Osteoblast (primary cell): Measurements from ENCODE around the gene RPN2. TPM values are rescaled to one million over a fixed set of nuclear protein-coding genes. Genes with fewer than 3 reads are reported as not detected.

Experiments
- DNase-seq: peaks from one replicate; pipeline ENCODE4 v3.0.0; 2011; ENCODE audit warnings: low spot score, mixed read lengths; ENCODE audit not compliant: insufficient read length; ENCODE audit errors: missing footprints
- H2AFZ ChIP-seq: 2 replicates; pipeline ENCODE4 v1.6.0; 2011; ENCODE audit warnings: mild to moderate bottlenecking, low read length
- H3K27ac ChIP-seq: 2 replicates; pipeline ENCODE4 v1.5.1; 2011; ENCODE audit warnings: mild to moderate bottlenecking, low read depth, low read length, moderate library complexity
- H3K27me3 ChIP-seq: 2 replicates; pipeline ENCODE4 v1.6.0; 2012; ENCODE audit warnings: mild to moderate bottlenecking, control low read depth, inconsistent platforms, low read length, moderate library complexity; ENCODE audit not compliant: insufficient read depth
- H3K36me3 ChIP-seq: 2 replicates; pipeline ENCODE4 v1.5.1; 2011; ENCODE audit warnings: mild to moderate bottlenecking, low read length, control low read depth, moderate library complexity; ENCODE audit not compliant: insufficient read depth
- H3K4me1 ChIP-seq: 2 replicates; pipeline ENCODE4 v1.5.1; 2011; ENCODE audit warnings: mild to moderate bottlenecking, low read length, control low read depth, moderate library complexity; ENCODE audit not compliant: insufficient read depth
- H3K4me2 ChIP-seq: 2 replicates; pipeline ENCODE4 v1.6.0; 2011; ENCODE audit warnings: mild to moderate bottlenecking, low read length; ENCODE audit not compliant: insufficient read depth
- H3K4me3 ChIP-seq: fragments of 200-600 bp; sonication (generic); 3 replicates; pipeline ENCODE4 v1.5.1; 2012; ENCODE audit warnings: mild to moderate bottlenecking, low read length, inconsistent platforms; ENCODE audit not compliant: insufficient read depth
- H3K79me2 ChIP-seq: 2 replicates; pipeline ENCODE4 v1.6.0; 2012; ENCODE audit warnings: mild to moderate bottlenecking, low read length, control low read depth, inconsistent platforms; ENCODE audit not compliant: insufficient read depth
- H3K9me3 ChIP-seq: 2 replicates; pipeline ENCODE4 v1.5.1; 2011; ENCODE audit warnings: low read depth, low read length, control low read depth
- H4K20me1 ChIP-seq: 2 replicates; pipeline ENCODE4 v1.6.0; 2012; ENCODE audit warnings: mild to moderate bottlenecking, low read length, control low read depth; ENCODE audit not compliant: insufficient read depth
- total RNA-seq: library from RNA; depleted of rRNA; stranded (reverse); fragments of >200 nt; gene quantifications from 2 replicates; pipeline ENCODE4 v1.2.3, GENCODE V29; 2012
- TF ChIP-seq, protein P1 (sequence below): IDR thresholded peaks from 2 replicates; pipeline ENCODE4 v1.5.1; 2011; ENCODE audit warnings: mild to moderate bottlenecking, low read depth, low read length, moderate library complexity; ENCODE audit errors: extremely low read depth

RPN2 gene
- total RNA-seq, 1 donor: 213 TPM

DNA sequence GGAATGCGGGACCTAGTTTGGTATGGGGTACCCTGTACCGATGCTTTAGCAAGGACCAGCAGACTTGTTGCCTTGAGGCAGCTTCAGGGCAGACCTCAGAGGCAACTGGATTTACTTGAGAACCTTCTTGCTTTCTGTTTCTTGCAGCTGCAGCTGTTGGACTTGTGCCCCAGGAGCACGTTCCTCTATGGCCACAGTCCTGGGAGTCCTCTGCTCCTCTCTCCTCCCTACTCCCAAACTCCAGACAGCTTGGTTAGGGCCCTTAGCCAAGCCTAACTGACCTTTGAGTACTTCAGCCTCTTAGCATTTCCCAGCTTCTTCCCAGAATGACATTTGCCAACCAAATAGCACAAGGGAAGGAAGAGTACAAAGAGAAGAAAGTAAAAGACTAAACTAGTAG is 47.8 kb downstream of the RPN2 start:
- Histone ChIP-seq H3K27me3 (no peaks in the 10 kb centered on the region), H3K4me2 (no peak overlapping the region), H3K79me2 (peaks cover 3% of the 10 kb centered on the region), H3K4me1 (peaks cover 13% of the 10 kb centered on the region), H3K9me3 (no peaks in the 10 kb centered on the region), H4K20me1 (peaks cover 4% of the 10 kb centered on the region), H3K27ac (no peak overlapping the region), H3K36me3 (peaks cover 82% of the 10 kb centered on the region), H2AFZ (no peak overlapping the region), H3K4me3 (no peak overlapping the region)
- TF ChIP-seq, protein P1, sequence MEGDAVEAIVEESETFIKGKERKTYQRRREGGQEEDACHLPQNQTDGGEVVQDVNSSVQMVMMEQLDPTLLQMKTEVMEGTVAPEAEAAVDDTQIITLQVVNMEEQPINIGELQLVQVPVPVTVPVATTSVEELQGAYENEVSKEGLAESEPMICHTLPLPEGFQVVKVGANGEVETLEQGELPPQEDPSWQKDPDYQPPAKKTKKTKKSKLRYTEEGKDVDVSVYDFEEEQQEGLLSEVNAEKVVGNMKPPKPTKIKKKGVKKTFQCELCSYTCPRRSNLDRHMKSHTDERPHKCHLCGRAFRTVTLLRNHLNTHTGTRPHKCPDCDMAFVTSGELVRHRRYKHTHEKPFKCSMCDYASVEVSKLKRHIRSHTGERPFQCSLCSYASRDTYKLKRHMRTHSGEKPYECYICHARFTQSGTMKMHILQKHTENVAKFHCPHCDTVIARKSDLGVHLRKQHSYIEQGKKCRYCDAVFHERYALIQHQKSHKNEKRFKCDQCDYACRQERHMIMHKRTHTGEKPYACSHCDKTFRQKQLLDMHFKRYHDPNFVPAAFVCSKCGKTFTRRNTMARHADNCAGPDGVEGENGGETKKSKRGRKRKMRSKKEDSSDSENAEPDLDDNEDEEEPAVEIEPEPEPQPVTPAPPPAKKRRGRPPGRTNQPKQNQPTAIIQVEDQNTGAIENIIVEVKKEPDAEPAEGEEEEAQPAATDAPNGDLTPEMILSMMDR: no peak
- DNase-seq: no peak

DNA sequence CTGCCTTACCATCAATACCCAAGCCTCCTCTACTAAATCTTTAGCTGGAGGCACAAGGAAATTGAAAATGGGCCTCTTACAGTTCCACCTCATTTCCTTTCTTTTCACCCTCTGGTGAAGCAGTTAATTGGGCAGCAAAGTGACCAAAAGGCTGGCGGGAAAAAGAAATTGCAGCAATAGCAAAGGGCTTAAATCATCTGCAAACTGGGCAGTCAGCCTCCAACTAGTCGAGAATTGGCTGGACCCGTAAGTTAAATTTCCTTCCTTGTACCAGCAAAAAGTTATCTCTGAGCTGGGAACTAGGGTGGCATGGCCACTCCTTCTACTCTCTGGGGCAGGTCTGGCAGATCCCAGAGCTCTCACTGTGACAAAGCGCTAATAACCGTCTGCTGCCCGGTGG is 49.0 kb downstream of the RPN2 start:
- no peak overlapping the region for H3K27ac ChIP-seq
- H3K27me3 ChIP-seq: no peaks in the 10 kb centered on the region
- no peaks in the 10 kb centered on the region for H3K79me2 ChIP-seq
- no peak overlapping the region for H3K4me3 ChIP-seq
- no peak overlapping the region for H3K4me2 ChIP-seq
- peaks cover 6% of the 10 kb centered on the region for H3K4me1 ChIP-seq
- no peak for DNase-seq
- no peak overlapping the region for H2AFZ ChIP-seq
- H3K9me3 ChIP-seq: no peaks in the 10 kb centered on the region
- H4K20me1 ChIP-seq: peaks cover 4% of the 10 kb centered on the region
- H3K36me3 ChIP-seq: peaks cover 93% of the 10 kb centered on the region
- TF ChIP-seq, protein P1: no peak

DNA sequence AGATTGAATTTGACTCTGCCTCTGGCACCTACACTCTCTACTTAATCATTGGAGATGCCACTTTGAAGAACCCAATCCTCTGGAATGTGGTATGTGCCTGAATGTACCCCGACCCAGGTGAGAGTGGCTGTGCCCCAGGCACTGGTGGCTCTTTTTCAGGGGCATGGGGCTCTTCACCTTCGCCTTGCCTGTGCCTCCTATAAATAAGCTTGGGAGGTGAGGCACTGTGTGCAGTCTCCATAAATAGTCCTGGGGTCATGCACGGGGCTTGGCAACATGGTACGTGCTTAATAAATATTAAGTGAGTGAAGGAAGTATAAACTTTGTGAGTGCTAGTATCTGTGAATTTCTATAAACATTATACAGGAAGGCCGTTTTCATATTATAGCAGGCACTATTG is 49.5 kb downstream of the RPN2 start:
- TF ChIP-seq, protein P1: no peak
- Histone ChIP-seq H3K79me2 (no peaks in the 10 kb centered on the region), H3K27me3 (no peaks in the 10 kb centered on the region), H3K36me3 (peaks cover 96% of the 10 kb centered on the region), H3K27ac (no peak overlapping the region), H3K9me3 (no peaks in the 10 kb centered on the region), H3K4me3 (no peak overlapping the region), H4K20me1 (peaks cover 4% of the 10 kb centered on the region), H2AFZ (no peak overlapping the region), H3K4me2 (no peak overlapping the region), H3K4me1 (peaks cover under 1% of the 10 kb centered on the region)
- no peak for DNase-seq

DNA sequence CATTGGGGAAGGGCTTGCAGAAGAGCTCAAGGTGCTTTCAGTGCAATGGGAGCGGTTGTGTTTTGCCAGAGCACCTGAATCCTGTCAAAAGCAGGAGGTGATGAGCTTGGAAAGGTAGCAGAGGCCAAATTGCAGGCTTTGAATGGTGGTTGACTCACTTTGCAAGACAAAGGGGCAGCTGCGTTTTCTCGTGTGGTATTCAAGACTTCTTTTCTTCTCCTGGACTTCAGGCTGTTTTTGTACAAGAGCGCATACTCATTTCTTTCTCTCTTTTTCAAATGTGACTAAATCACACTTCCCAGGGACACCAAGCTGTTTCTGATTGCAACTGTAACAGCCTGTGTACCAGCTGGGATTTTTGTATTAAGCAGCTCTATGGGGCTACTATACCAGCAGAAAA is 50.2 kb downstream of the RPN2 start:
- H2AFZ ChIP-seq: no peak overlapping the region
- H3K27me3 ChIP-seq: no peaks in the 10 kb centered on the region
- H3K4me1 ChIP-seq: no peaks in the 10 kb centered on the region
- H4K20me1 ChIP-seq: peaks cover 6% of the 10 kb centered on the region
- H3K9me3 ChIP-seq: no peaks in the 10 kb centered on the region
- no peak overlapping the region for H3K4me3 ChIP-seq
- H3K79me2 ChIP-seq: no peaks in the 10 kb centered on the region
- no peak overlapping the region for H3K4me2 ChIP-seq
- peaks cover 96% of the 10 kb centered on the region for H3K36me3 ChIP-seq
- TF ChIP-seq, protein P1: no peak
- no peak overlapping the region for H3K27ac ChIP-seq
- DNase-seq: no peak
